D721Med (cell line): ENCODE results near the gene PLEKHM1.
"Not testable (repeated sequence)": the region's sequence is repeated elsewhere in the genome, so short reads cannot be mapped to it uniquely, and the experiment has no call there.

Experiments used
- DNase-seq: peaks from one replicate; pipeline ENCODE4 v3.0.0; 2011; ENCODE audit warnings: low spot score; ENCODE audit not compliant: insufficient read length
- FAIRE-seq: peaks from 2 replicates; lab custom pipeline; 2011; peaks lifted over from hg19 to GRCh38; lab: Jason Lieb, UNC
- CTCF ChIP-seq: IDR thresholded peaks from 2 replicates; pipeline ENCODE4 v1.5.1; 2012; ENCODE audit warnings: mild to moderate bottlenecking, control low read depth; ENCODE audit not compliant: insufficient read depth; ENCODE audit errors: missing control alignments

PLEKHM1 gene

GRCh38 chr17:45468293-45469203 lies 22.0 kb downstream of the PLEKHM1 start:
- not testable (repeated sequence) for DNase-seq, FAIRE-seq

- DNase-seq, FAIRE-seq: not testable (repeated sequence)
Measured at GRCh38 chr17:45461524-45462327, 28.8 kb downstream of the PLEKHM1 start.

- DNase-seq, FAIRE-seq: not testable (repeated sequence)
Measured at GRCh38 chr17:45460422-45460821, 30.1 kb downstream of the PLEKHM1 start.

GRCh38 chr17:45454341-45454740 lies 36.2 kb downstream of the PLEKHM1 start:
- DNase-seq, FAIRE-seq: not testable (repeated sequence)

GRCh38 chr17:45453731-45454130 lies 36.8 kb downstream of the PLEKHM1 start:
- DNase-seq, FAIRE-seq: not testable (repeated sequence)

- FAIRE-seq, DNase-seq: not testable (repeated sequence)
Measured at GRCh38 chr17:45453225-45453534, 37.3 kb downstream of the PLEKHM1 start.

GRCh38 chr17:45452329-45453224 lies 37.9 kb downstream of the PLEKHM1 start:
- FAIRE-seq: not testable (repeated sequence)

GRCh38 chr17:45451660-45452059 lies 38.9 kb downstream of the PLEKHM1 start:
- DNase-seq, FAIRE-seq: not testable (repeated sequence)

More at GRCh38 chr17:45452329-45453224, 37.9 kb downstream of the PLEKHM1 start:
- DNase-seq: not testable (repeated sequence)

- peak; percentile 13 for TF ChIP-seq CTCF
- DNase-seq (no peak), FAIRE-seq (no peak)
Measured at GRCh38 chr17:45451131-45451530, 39.4 kb downstream of the PLEKHM1 start.

GRCh38 chr17:45449708-45450329 lies 40.7 kb downstream of the PLEKHM1 start:
- not testable (repeated sequence) for DNase-seq, FAIRE-seq

- DNase-seq, FAIRE-seq: not testable (repeated sequence)
Measured at GRCh38 chr17:45449260-45449659, 41.3 kb downstream of the PLEKHM1 start.

GRCh38 chr17:45448483-45448882 lies 42.0 kb downstream of the PLEKHM1 start:
- DNase-seq, FAIRE-seq: not testable (repeated sequence)

GRCh38 chr17:45448066-45448465 lies 42.5 kb downstream of the PLEKHM1 start:
- not testable (repeated sequence) for FAIRE-seq, DNase-seq

GRCh38 chr17:45447650-45448049 lies 42.9 kb downstream of the PLEKHM1 start:
- DNase-seq, FAIRE-seq: not testable (repeated sequence)

GRCh38 chr17:45446872-45447625 lies 43.5 kb downstream of the PLEKHM1 start:
- not testable (repeated sequence) for FAIRE-seq, DNase-seq

- FAIRE-seq, DNase-seq: not testable (repeated sequence)
Measured at GRCh38 chr17:45445901-45446743, 44.4 kb downstream of the PLEKHM1 start.
